ENCODE results near the gene CCDC88C.

Gene CCDC88C

GRCh38 chr14:91397965-91398591 is 19.5 kb downstream of the CCDC88C start:
- no peak for FAIRE-seq

GRCh38 chr14:91396959-91397815 is 20.4 kb downstream of the CCDC88C start:
- no peak for FAIRE-seq

- FAIRE-seq = no peak
Observed at GRCh38 chr14:91396013-91396660, 21.5 kb downstream of the CCDC88C start.

GRCh38 chr14:91395466-91395865 is 22.2 kb downstream of the CCDC88C start:
- no peak for FAIRE-seq

GRCh38 chr14:91394105-91395081 is 23.2 kb downstream of the CCDC88C start:
- FAIRE-seq = no peak

GRCh38 chr14:91392623-91393303 is 24.9 kb downstream of the CCDC88C start:
- FAIRE-seq = no peak

- FAIRE-seq = no peak
Observed at GRCh38 chr14:91390165-91390778, 27.3 kb downstream of the CCDC88C start.

GRCh38 chr14:91389150-91389549 is 28.5 kb downstream of the CCDC88C start:
- FAIRE-seq = no peak

GRCh38 chr14:91388551-91388975 is 29.1 kb downstream of the CCDC88C start:
- no peak for FAIRE-seq

GRCh38 chr14:91387951-91388381 is 29.7 kb downstream of the CCDC88C start:
- FAIRE-seq = no peak

- FAIRE-seq = no peak
Observed at GRCh38 chr14:91387169-91387835, 30.3 kb downstream of the CCDC88C start.

- FAIRE-seq = no peak
Observed at GRCh38 chr14:91385697-91386096, 31.9 kb downstream of the CCDC88C start.

- no peak for FAIRE-seq
Observed at GRCh38 chr14:91385224-91385623, 32.4 kb downstream of the CCDC88C start.

GRCh38 chr14:91383439-91383838 is 34.2 kb downstream of the CCDC88C start:
- no peak for FAIRE-seq

GRCh38 chr14:91381801-91382670 is 35.6 kb downstream of the CCDC88C start:
- no peak for FAIRE-seq

GRCh38 chr14:91380610-91381371 is 36.8 kb downstream of the CCDC88C start:
- no peak for FAIRE-seq

- no peak for FAIRE-seq
Observed at GRCh38 chr14:91380123-91380522, 37.5 kb downstream of the CCDC88C start.

GRCh38 chr14:91379579-91379932 is 38.1 kb downstream of the CCDC88C start:
- FAIRE-seq = no peak

- FAIRE-seq = no peak
Observed at GRCh38 chr14:91378930-91379578, 38.6 kb downstream of the CCDC88C start.
